ENCODE results near the gene PECR. TPM values are rescaled to one million over a fixed set of nuclear protein-coding genes. Genes with fewer than 3 reads are reported as not detected.

PECR gene
- total RNA-seq, 4 donors from 2014 or later, result 44.6 to 85.6 (median 54.3) TPM

DNA sequence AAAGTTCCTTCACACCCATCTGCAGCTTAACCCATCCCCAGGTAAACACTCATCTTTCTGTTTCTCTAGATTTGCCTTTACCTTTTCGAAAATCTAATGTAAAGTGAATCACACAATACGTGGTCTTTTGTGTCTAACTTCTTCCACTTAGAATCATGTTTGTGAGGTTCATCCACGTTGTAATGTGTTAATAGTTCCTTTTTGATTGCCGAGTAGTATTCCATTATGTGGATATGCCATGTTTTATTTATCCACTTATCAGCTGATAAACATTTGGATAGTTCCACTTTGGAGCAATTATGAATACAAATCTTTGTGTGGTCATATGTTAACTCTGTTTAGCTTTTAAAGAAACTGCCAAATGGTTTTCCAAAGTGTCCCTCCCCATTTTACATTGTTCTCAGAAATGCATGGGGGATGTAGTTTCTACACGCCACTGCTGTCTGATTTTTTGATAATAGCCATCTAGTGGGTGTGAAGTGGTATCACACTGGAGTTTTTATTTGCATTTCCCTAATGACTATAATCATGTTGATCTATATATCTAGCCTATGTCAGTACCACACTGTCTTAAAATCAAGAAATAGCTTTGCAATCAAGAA lies 22.3 kb downstream of the PECR start:
- no peak overlapping the region for H3K4me3 ChIP-seq
- no peak overlapping the region for H3K27ac ChIP-seq
- peaks cover 0 to 11% (median 0%) of the 10 kb centered on the region in 4 donors for H3K4me1 ChIP-seq
- peaks cover 0 to 34% (median 0%) of the 10 kb centered on the region in 3 donors for H3K36me3 ChIP-seq
- H3K9me3 ChIP-seq, result no peaks in the 10 kb centered on the region
- no peaks in the 10 kb centered on the region for H3K27me3 ChIP-seq
- TF ChIP-seq POLR2A (IDR thresholded peaks at IDR 0.05) (no peak), CTCF (IDR thresholded peaks at IDR 0.05) (peak in 4 of 6 experiments; percentile 29 to 48 (median 40))
- DNase-seq, result no peak

DNA sequence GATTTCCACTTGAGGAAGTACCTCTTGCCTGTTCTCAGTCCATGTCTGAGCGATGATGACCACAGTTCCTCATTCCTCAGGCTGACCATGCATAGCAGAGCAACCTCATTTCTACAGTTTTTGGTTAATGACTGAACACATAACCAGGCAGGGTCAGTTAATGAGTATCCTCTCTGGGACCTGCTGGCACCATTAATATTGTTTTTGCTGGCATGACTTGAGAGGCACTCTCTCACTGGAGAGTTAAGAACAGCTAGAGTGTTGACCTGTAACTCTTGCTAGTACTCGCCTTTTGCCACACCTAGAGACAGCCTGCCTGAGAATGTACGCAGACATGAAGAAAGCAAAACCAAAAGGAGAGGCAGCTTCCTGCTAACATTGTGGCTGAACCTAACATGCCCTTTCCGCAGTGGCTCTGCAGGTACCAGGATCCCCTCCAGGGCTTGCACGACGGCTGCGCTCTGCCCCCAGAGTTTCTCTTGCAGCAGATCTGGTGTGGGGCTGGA lies 23.9 kb downstream of the PECR start:
- peak in 1 of 2 donors; percentile 13 for TF ChIP-seq POLR2A (IDR thresholded peaks at IDR 0.05)
- TF ChIP-seq CTCF (IDR thresholded peaks at IDR 0.05), result peak in 2 of 6 experiments; percentile 1 to 25
- Histone ChIP-seq H3K27me3 (no peaks in the 10 kb centered on the region), H3K9me3 (no peaks in the 10 kb centered on the region), H3K27ac (peak overlapping the region; percentile 73 to 91 (median 77)), H3K36me3 (peaks cover 0 to 22% (median 0%) of the 10 kb centered on the region in 3 donors), H3K4me1 (peaks cover 0 to 11% (median 0%) of the 10 kb centered on the region in 4 donors), H3K4me3 (peak overlapping the region; percentile 11 to 31 (median 25))
- DNase-seq, result peak; percentile 64 to 81 (median 67)

DNA sequence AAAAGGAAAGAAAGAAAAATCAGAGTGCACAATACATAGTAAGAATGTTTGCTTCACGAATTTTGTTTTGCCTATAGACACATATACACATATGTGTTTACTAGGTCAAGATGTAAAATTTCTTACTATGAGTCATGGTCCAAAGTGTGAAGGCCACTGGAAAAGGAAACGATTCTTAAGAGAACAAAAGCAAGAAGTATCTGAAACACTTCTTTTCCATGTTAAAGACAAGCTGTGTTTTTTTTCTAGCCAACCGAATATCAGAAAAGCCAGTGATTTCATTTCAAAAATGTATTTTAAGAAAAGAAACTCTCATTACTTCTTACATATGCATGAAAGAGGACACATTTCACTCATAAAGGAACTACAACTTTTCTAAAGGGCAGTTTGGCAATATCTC lies 24.9 kb downstream of the PECR start:
- Histone ChIP-seq H3K27ac (peak overlapping the region; percentile 73 to 91 (median 77)), H3K9me3 (no peaks in the 10 kb centered on the region), H3K4me3 (peak overlapping the region in 1 of 4 donors; percentile 9), H3K27me3 (no peaks in the 10 kb centered on the region), H3K4me1 (peaks cover 0 to 11% (median 0%) of the 10 kb centered on the region in 4 donors), H3K36me3 (peaks cover 0 to 12% (median 0%) of the 10 kb centered on the region in 3 donors)
- no peak for TF ChIP-seq CTCF (IDR thresholded peaks at IDR 0.05)
- TF ChIP-seq POLR2A (IDR thresholded peaks at IDR 0.05), result no peak
- no peak for DNase-seq

- Histone ChIP-seq H3K27me3 (no peaks in the 10 kb centered on the region), H3K4me1 (peaks cover 0 to 11% (median 0%) of the 10 kb centered on the region in 4 donors), H3K9me3 (no peaks in the 10 kb centered on the region), H3K4me3 (no peak overlapping the region), H3K27ac (no peak overlapping the region), H3K36me3 (peaks cover 0 to 11% (median 0%) of the 10 kb centered on the region in 3 donors)
- no peak for TF ChIP-seq POLR2A (IDR thresholded peaks at IDR 0.05)
- TF ChIP-seq CTCF (IDR thresholded peaks at IDR 0.05), result no peak
- DNase-seq, result no peak
These were observed 25.9 kb downstream of the PECR start for GRCh38 chr2:216055680-216056079.

DNA sequence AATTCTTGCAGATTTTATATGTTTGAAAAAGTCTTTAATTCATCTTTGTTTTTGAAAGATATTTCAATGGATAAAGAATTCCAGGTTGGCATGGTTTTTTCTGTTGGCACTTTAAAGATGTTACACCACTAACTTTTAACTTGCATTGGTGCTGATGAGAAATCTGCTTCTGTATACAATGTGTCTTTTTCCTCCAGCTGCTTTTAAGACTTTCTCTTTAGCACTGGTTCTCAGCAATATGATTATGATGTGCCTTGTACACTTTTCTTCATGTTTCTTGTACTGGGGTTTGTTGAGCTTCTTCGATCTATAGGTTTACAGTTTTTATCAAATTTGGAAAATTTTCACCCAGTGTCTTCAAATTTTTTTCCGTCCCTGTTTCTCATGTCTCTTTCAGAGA lies 29.2 kb downstream of the PECR start:
- Histone ChIP-seq H3K9me3 (no peaks in the 10 kb centered on the region), H3K4me1 (peaks cover 0 to 7% (median 0%) of the 10 kb centered on the region in 4 donors), H3K4me3 (no peak overlapping the region), H3K27me3 (no peaks in the 10 kb centered on the region), H3K27ac (no peak overlapping the region), H3K36me3 (peaks cover 0 to 8% (median 0%) of the 10 kb centered on the region in 3 donors)
- no peak for DNase-seq
- TF ChIP-seq CTCF (IDR thresholded peaks at IDR 0.05) (no peak), POLR2A (IDR thresholded peaks at IDR 0.05) (no peak)

Data from Peyer's patch (tissue), 4 donors.